ENCODE data around the gene TNFRSF1B. TPM values are rescaled to one million over a fixed set of nuclear protein-coding genes. Genes with fewer than 3 reads are reported as not detected.

The TNFRSF1B gene
- total RNA-seq, 4 donors from 2014 or later, result 8.8 to 53.4 (median 24.2) TPM

DNA sequence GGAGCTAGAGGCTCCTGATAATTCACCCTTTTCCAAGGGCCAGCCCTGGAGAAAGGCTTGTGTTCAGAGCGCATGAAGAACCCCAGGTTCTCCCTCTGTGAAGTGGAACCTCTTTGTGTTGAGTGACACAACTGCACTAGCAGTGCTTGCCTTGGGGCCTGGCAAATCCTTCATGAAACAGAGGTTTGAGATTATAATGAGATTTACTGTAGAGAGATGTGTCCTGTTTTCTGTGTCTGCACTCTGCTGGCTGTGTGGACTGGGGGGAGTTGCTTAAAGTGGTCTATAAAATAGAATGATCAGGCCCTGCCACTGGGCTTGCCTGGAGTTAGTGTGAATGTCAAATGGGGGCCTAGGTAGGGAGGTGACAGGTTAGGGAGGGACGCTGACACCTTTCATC, 11.5 kb upstream of the TNFRSF1B start:
- Histone ChIP-seq H3K4me3 (no peak overlapping the region), H3K27me3 (no peaks in the 10 kb centered on the region), H3K36me3 (no peaks in the 10 kb centered on the region), H3K9me3 (no peaks in the 10 kb centered on the region), H3K27ac (no peak overlapping the region), H3K4me1 (no peaks in the 10 kb centered on the region)
- TF ChIP-seq POLR2A (IDR thresholded peaks at IDR 0.05) (no peak), CTCF (IDR thresholded peaks at IDR 0.05) (no peak)
- DNase-seq, result no peak
- intact Hi-C loops (cut with DNase I; ENCODE audit: low total_unique reads), result no loop called here

GRCh38 chr1:12157366-12158231, 9.2 kb upstream of the TNFRSF1B start:
- H3K36me3 ChIP-seq, result no peaks in the 10 kb centered on the region
- no peak for DNase-seq
- intact Hi-C loops (cut with DNase I; ENCODE audit: low total_unique reads), result no loop called here
- no peak for TF ChIP-seq CTCF (IDR thresholded peaks at IDR 0.05)
- no peak for TF ChIP-seq POLR2A (IDR thresholded peaks at IDR 0.05)
- no peaks in the 10 kb centered on the region for H3K9me3 ChIP-seq
- H3K27ac ChIP-seq, result no peak overlapping the region
- peaks cover 0 to 12% of the 10 kb centered on the region in 2 donors for H3K4me1 ChIP-seq
- no peaks in the 10 kb centered on the region for H3K27me3 ChIP-seq
- H3K4me3 ChIP-seq, result no peak overlapping the region

- H3K27me3 ChIP-seq, result no peaks in the 10 kb centered on the region
- no peak for DNase-seq
- no peaks in the 10 kb centered on the region for H3K9me3 ChIP-seq
- TF ChIP-seq POLR2A (IDR thresholded peaks at IDR 0.05), result no peak
- no peak for TF ChIP-seq CTCF (IDR thresholded peaks at IDR 0.05)
- peaks cover 0 to 14% of the 10 kb centered on the region in 2 donors for H3K4me1 ChIP-seq
- intact Hi-C loops (cut with DNase I; ENCODE audit: low total_unique reads), result no loop called here
- H3K4me3 ChIP-seq, result no peak overlapping the region
- H3K27ac ChIP-seq, result no peak overlapping the region
- no peaks in the 10 kb centered on the region for H3K36me3 ChIP-seq
These were observed 8.3 kb upstream of the TNFRSF1B start for GRCh38 chr1:12158357-12159092.

DNA sequence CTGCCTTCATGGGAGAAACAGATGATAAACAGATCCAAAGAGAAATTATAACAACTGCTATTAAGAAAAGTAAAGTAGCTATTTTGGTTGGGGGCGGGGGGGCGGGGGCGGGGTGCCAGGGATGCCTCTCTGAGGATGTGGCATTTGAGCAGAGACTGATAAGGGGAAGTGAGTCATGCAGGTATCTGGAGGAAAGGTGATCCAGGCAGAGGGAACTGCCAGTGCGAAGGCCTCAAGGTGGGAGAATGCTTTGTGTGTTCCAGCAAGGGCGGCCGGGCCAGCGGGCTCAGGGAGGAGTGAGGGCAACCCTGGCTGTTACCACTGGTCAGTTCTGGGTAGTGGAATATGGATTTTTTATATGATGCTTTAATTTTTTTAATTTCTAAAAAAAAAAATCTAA, 7.0 kb upstream of the TNFRSF1B start:
- TF ChIP-seq CTCF (IDR thresholded peaks at IDR 0.05) (no peak), POLR2A (IDR thresholded peaks at IDR 0.05) (no peak)
- peaks cover 0 to 14% of the 10 kb centered on the region in 2 donors for H3K4me1 ChIP-seq
- intact Hi-C loops (cut with DNase I; ENCODE audit: low total_unique reads), result no loop called here
- no peak overlapping the region for H3K27ac ChIP-seq
- H3K4me3 ChIP-seq, result no peak overlapping the region
- H3K27me3 ChIP-seq, result no peaks in the 10 kb centered on the region
- no peak for DNase-seq
- no peaks in the 10 kb centered on the region for H3K9me3 ChIP-seq
- no peaks in the 10 kb centered on the region for H3K36me3 ChIP-seq

DNA sequence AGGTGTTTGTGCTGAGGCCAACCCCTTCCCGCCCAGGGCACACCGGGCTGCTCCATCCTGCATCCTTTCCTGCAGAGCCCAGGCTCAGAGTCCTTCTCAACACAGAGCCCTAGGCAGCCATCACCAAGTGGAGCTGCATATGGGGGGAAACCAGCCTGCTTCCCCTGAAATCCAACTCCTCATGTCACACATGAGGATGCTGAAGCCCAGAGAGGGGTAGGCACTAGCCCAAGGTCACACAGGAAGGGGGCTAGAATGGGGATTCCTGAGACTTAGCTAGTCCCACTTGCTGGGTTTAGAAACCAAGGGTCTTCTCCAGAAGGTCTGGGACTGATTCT, 5.5 kb upstream of the TNFRSF1B start:
- H3K4me3 ChIP-seq, result no peak overlapping the region
- DNase-seq, result no peak
- H3K9me3 ChIP-seq, result no peaks in the 10 kb centered on the region
- H3K27ac ChIP-seq, result peak overlapping the region; percentile 64 to 71
- H3K4me1 ChIP-seq, result peaks cover 0 to 14% of the 10 kb centered on the region in 2 donors
- no peaks in the 10 kb centered on the region for H3K36me3 ChIP-seq
- TF ChIP-seq CTCF (IDR thresholded peaks at IDR 0.05) (no peak), POLR2A (IDR thresholded peaks at IDR 0.05) (no peak)
- no peaks in the 10 kb centered on the region for H3K27me3 ChIP-seq
- intact Hi-C loops (cut with DNase I; ENCODE audit: low total_unique reads), result no loop called here

Measured in uterus (tissue), 4 donors.